ENCODE results near the gene VWC2L. TPM values are rescaled to one million over a fixed set of nuclear protein-coding genes. Genes with fewer than 3 reads are reported as not detected.

Gene VWC2L
- total RNA-seq, 1 donor, result not detected

GRCh38 chr2:214579035-214579434 is 168.2 kb downstream of the VWC2L start:
- no peak for TF ChIP-seq CTCF (IDR thresholded peaks at IDR 0.05; ENCODE audit: extremely low read depth, low read depth, low read length)
- no peaks in the 10 kb centered on the region for H3K79me2 ChIP-seq (ENCODE audit: insufficient read depth, low read length)
- H3K4me3 ChIP-seq (ENCODE audit: insufficient read depth, low read length), result no peak overlapping the region

GRCh38 chr2:214587442-214587841 is 176.6 kb downstream of the VWC2L start:
- DNase-seq (ENCODE audit: insufficient read length, low spot score, missing footprints), result no peak

More at GRCh38 chr2:214579035-214579434, 168.2 kb downstream of the VWC2L start:
- Histone ChIP-seq H3K36me3 (ENCODE audit: insufficient read depth, low read length) (no peaks in the 10 kb centered on the region), H2AFZ (ENCODE audit: low read length) (no peak overlapping the region), H3K27me3 (ENCODE audit: insufficient read depth, low read length) (no peaks in the 10 kb centered on the region), H3K4me1 (ENCODE audit: insufficient read depth, low read length) (no peaks in the 10 kb centered on the region), H4K20me1 (ENCODE audit: insufficient read depth, low read length) (no peaks in the 10 kb centered on the region), H3K4me2 (ENCODE audit: insufficient read depth, low read length) (no peak overlapping the region), H3K27ac (ENCODE audit: low read depth, low read length) (no peak overlapping the region), H3K9me3 (ENCODE audit: low read depth, low read length) (no peaks in the 10 kb centered on the region)
- DNase-seq (ENCODE audit: insufficient read length, low spot score, missing footprints), result no peak

GRCh38 chr2:214591366-214591765 is 180.5 kb downstream of the VWC2L start:
- no peak for DNase-seq (ENCODE audit: insufficient read length, low spot score, missing footprints)
- no peak overlapping the region for H3K4me3 ChIP-seq (ENCODE audit: insufficient read depth, low read length)
- no peak for TF ChIP-seq CTCF (IDR thresholded peaks at IDR 0.05; ENCODE audit: extremely low read depth, low read depth, low read length)
- no peak overlapping the region for H3K4me2 ChIP-seq (ENCODE audit: insufficient read depth, low read length)
- H4K20me1 ChIP-seq (ENCODE audit: insufficient read depth, low read length), result no peaks in the 10 kb centered on the region
- no peaks in the 10 kb centered on the region for H3K27me3 ChIP-seq (ENCODE audit: insufficient read depth, low read length)
- no peaks in the 10 kb centered on the region for H3K36me3 ChIP-seq (ENCODE audit: insufficient read depth, low read length)
- no peaks in the 10 kb centered on the region for H3K9me3 ChIP-seq (ENCODE audit: low read depth, low read length)
- H3K79me2 ChIP-seq (ENCODE audit: insufficient read depth, low read length), result no peaks in the 10 kb centered on the region
- H3K27ac ChIP-seq (ENCODE audit: low read depth, low read length), result no peak overlapping the region
- H2AFZ ChIP-seq (ENCODE audit: low read length), result no peak overlapping the region
- H3K4me1 ChIP-seq (ENCODE audit: insufficient read depth, low read length), result no peaks in the 10 kb centered on the region

More at GRCh38 chr2:214587442-214587841, 176.6 kb downstream of the VWC2L start:
- no peak overlapping the region for H3K4me3 ChIP-seq (ENCODE audit: insufficient read depth, low read length)
- no peaks in the 10 kb centered on the region for H3K79me2 ChIP-seq (ENCODE audit: insufficient read depth, low read length)
- no peaks in the 10 kb centered on the region for H4K20me1 ChIP-seq (ENCODE audit: insufficient read depth, low read length)
- no peak overlapping the region for H2AFZ ChIP-seq (ENCODE audit: low read length)
- H3K27me3 ChIP-seq (ENCODE audit: insufficient read depth, low read length), result no peaks in the 10 kb centered on the region
- H3K4me1 ChIP-seq (ENCODE audit: insufficient read depth, low read length), result no peaks in the 10 kb centered on the region
- no peaks in the 10 kb centered on the region for H3K9me3 ChIP-seq (ENCODE audit: low read depth, low read length)
- H3K27ac ChIP-seq (ENCODE audit: low read depth, low read length), result no peak overlapping the region
- H3K36me3 ChIP-seq (ENCODE audit: insufficient read depth, low read length), result no peaks in the 10 kb centered on the region
- no peak for TF ChIP-seq CTCF (IDR thresholded peaks at IDR 0.05; ENCODE audit: extremely low read depth, low read depth, low read length)
- no peak overlapping the region for H3K4me2 ChIP-seq (ENCODE audit: insufficient read depth, low read length)

- Histone ChIP-seq H3K4me3 (ENCODE audit: insufficient read depth, low read length) (no peak overlapping the region), H3K36me3 (ENCODE audit: insufficient read depth, low read length) (no peaks in the 10 kb centered on the region), H3K4me2 (ENCODE audit: insufficient read depth, low read length) (no peak overlapping the region), H3K79me2 (ENCODE audit: insufficient read depth, low read length) (no peaks in the 10 kb centered on the region), H3K27ac (ENCODE audit: low read depth, low read length) (no peak overlapping the region), H4K20me1 (ENCODE audit: insufficient read depth, low read length) (no peaks in the 10 kb centered on the region), H2AFZ (ENCODE audit: low read length) (no peak overlapping the region), H3K27me3 (ENCODE audit: insufficient read depth, low read length) (no peaks in the 10 kb centered on the region), H3K4me1 (ENCODE audit: insufficient read depth, low read length) (no peaks in the 10 kb centered on the region), H3K9me3 (ENCODE audit: low read depth, low read length) (no peaks in the 10 kb centered on the region)
- DNase-seq (ENCODE audit: insufficient read length, low spot score, missing footprints), result no peak
- TF ChIP-seq CTCF (IDR thresholded peaks at IDR 0.05; ENCODE audit: extremely low read depth, low read depth, low read length), result no peak
These were observed 181.2 kb downstream of the VWC2L start for GRCh38 chr2:214592011-214592410.

All from osteoblast (primary cell).